ENCODE measurements around the gene MAFF. TPM values are rescaled to one million over a fixed set of nuclear protein-coding genes. Genes with fewer than 3 reads are reported as not detected.

MAFF gene
- total RNA-seq, 1 experiment from 2014 or later = 5.8 TPM

- DNase-seq = no peak
- Histone ChIP-seq H3K4me2 (ENCODE audit: insufficient read depth, insufficient read length, low read length) (no peak overlapping the region), H2BK15ac (ENCODE audit: low read depth, low read length) (no peak overlapping the region), H3K4ac (ENCODE audit: low read depth, low read length) (no peak overlapping the region), H3T11ph (ENCODE audit: low read length) (no peak overlapping the region), H2BK5ac (ENCODE audit: insufficient read length, low read length) (no peak overlapping the region), H3K79me1 (ENCODE audit: insufficient read depth, low read depth, low read length, poor library complexity, severe bottlenecking) (no peaks in the 10 kb centered on the region), H2BK120ac (ENCODE audit: low read depth, low read length, poor library complexity, severe bottlenecking) (no peak overlapping the region), H3K23me2 (ENCODE audit: insufficient read length, low read depth, low read length, poor library complexity, severe bottlenecking) (no peaks in the 10 kb centered on the region), H2AK5ac (ENCODE audit: insufficient read length, low read length) (no peak overlapping the region), H4K5ac (ENCODE audit: insufficient read length, low read depth, low read length) (no peak overlapping the region), H3K9me3 (ENCODE audit: control insufficient read depth, low read depth, low read length) (no peaks in the 10 kb centered on the region), H3K4me1 (ENCODE audit: insufficient read depth, low read length) (no peaks in the 10 kb centered on the region; the same call in 1 of the 2 replicates), H3K14ac (ENCODE audit: insufficient read depth, low read length) (no peak overlapping the region), H3K56ac (ENCODE audit: insufficient read length, low read depth, low read length) (no peak overlapping the region), H2AFZ (ENCODE audit: low read length) (no peak overlapping the region), H4K91ac (ENCODE audit: insufficient read length, low read depth, low read length) (no peak overlapping the region), H3K27ac (ENCODE audit: insufficient read length, low read depth, low read length) (no peak overlapping the region), H3K9ac (ENCODE audit: extremely low read depth, insufficient read length, low read length) (no peak overlapping the region), H4K20me1 (ENCODE audit: control insufficient read depth, insufficient read depth, insufficient read length) (no peaks in the 10 kb centered on the region), H2BK12ac (ENCODE audit: insufficient read length, low read depth, low read length) (no peak overlapping the region), H4K8ac (replicated peaks; ENCODE audit: insufficient read length, low read depth, low read length) (no peak overlapping the region), H3K79me2 (ENCODE audit: insufficient read depth, low read length) (no peaks in the 10 kb centered on the region), H2BK20ac (ENCODE audit: low read depth, low read length, poor library complexity, severe bottlenecking) (no peak overlapping the region), H3K18ac (ENCODE audit: insufficient read length, low read depth, low read length) (no peak overlapping the region), H3K23ac (ENCODE audit: insufficient read length, low read depth, low read length) (no peak overlapping the region), H3K27me3 (ENCODE audit: insufficient read depth, low read length) (no peaks in the 10 kb centered on the region)
- peak overlapping the region in 1 of 3 experiments; percentile 7; a peak in 3 of 7 replicates for H3K27ac Mint-ChIP-seq
- peaks cover 3 to 10% (median 10%) of the 10 kb centered on the region in 3 experiments; a peak in 6 of 7 replicates for H3K36me3 Mint-ChIP-seq (ENCODE audit: insufficient read depth in 1 of 3, low read depth in 3 of 3)
- peaks cover 3% of the 10 kb centered on the region; the same call in 1 of the 2 replicates for H3K27me3 Mint-ChIP-seq (ENCODE audit: low read depth)
- WGBS (ENCODE audit: extremely low coverage, insufficient read length, low lambda C conversion rate) = no CpG with 5 or more reads among the region's 16 CpGs
- peaks cover 4 to 15% of the 10 kb centered on the region in 2 experiments for H3K4me1 Mint-ChIP-seq
- TF ChIP-seq CTCF (conservative IDR thresholded peaks at IDR 0.05) = no peak
- no peaks in the 10 kb centered on the region for H3K9me3 Mint-ChIP-seq
- H3K4me3 Mint-ChIP-seq = no peak overlapping the region
These were observed 29.6 kb upstream of the MAFF start for GRCh38 chr22:38171927-38172831.
